HG03342 (cell line): ENCODE results near the gene MRPL39.

Experiments
- ATAC-seq: cut with Tn5 transposase; IDR thresholded peaks from one replicate; pipeline ENCODE4 v1.9.1; 2021; ENCODE audit warnings: mild to moderate bottlenecking, moderate library complexity; ENCODE audit not compliant: unreplicated experiment

The MRPL39 gene

GRCh38 chr21:25541042-25541441, 66.2 kb downstream of the MRPL39 start:
- ATAC-seq: no peak

GRCh38 chr21:25539606-25540005, 67.7 kb downstream of the MRPL39 start:
- ATAC-seq: no peak

- ATAC-seq: no peak
These were observed 70.1 kb downstream of the MRPL39 start for GRCh38 chr21:25537174-25537573.

GRCh38 chr21:25536752-25537151, 70.5 kb downstream of the MRPL39 start:
- ATAC-seq: no peak

- no peak for ATAC-seq
These were observed 71.4 kb downstream of the MRPL39 start for GRCh38 chr21:25535849-25536248.
